ENCODE measurements around the gene BRSK2.

Gene BRSK2

GRCh38 chr11:1463056-1463455 is 73.3 kb downstream of the BRSK2 start:
- H3K4me3 ChIP-seq (replicated peaks; ENCODE audit: low read depth, low read length) = no peak overlapping the region
- no peaks in the 10 kb centered on the region; the same call in 1 of the 2 replicates for H3K36me3 ChIP-seq (ENCODE audit: control insufficient read depth, insufficient read depth, low read length)
- H3K27me3 ChIP-seq (replicated peaks; ENCODE audit: control insufficient read depth, insufficient read depth, low read length) = no peaks in the 10 kb centered on the region
- no peak for TF ChIP-seq CTCF (IDR thresholded peaks at IDR 0.05; ENCODE audit: insufficient read depth, low read length, poor library complexity, severe bottlenecking)
- no peak for DNase-seq (ENCODE audit: extremely low read depth, insufficient read length)

GRCh38 chr11:1466784-1467183 is 77.0 kb downstream of the BRSK2 start:
- no peak overlapping the region for H3K4me3 ChIP-seq (replicated peaks; ENCODE audit: low read depth, low read length)
- no peak for DNase-seq (ENCODE audit: extremely low read depth, insufficient read length)
- TF ChIP-seq CTCF (IDR thresholded peaks at IDR 0.05; ENCODE audit: insufficient read depth, low read length, poor library complexity, severe bottlenecking) = no peak
- no peaks in the 10 kb centered on the region; the same call in none of the 2 replicates for H3K36me3 ChIP-seq (ENCODE audit: control insufficient read depth, insufficient read depth, low read length)
- H3K27me3 ChIP-seq (replicated peaks; ENCODE audit: control insufficient read depth, insufficient read depth, low read length) = no peaks in the 10 kb centered on the region

- no peak for TF ChIP-seq CTCF (IDR thresholded peaks at IDR 0.05; ENCODE audit: insufficient read depth, low read length, poor library complexity, severe bottlenecking)
- Histone ChIP-seq H3K36me3 (ENCODE audit: control insufficient read depth, insufficient read depth, low read length) (no peaks in the 10 kb centered on the region; the same call in none of the 2 replicates), H3K4me3 (replicated peaks; ENCODE audit: low read depth, low read length) (no peak overlapping the region), H3K27me3 (replicated peaks; ENCODE audit: control insufficient read depth, insufficient read depth, low read length) (no peaks in the 10 kb centered on the region)
- DNase-seq (ENCODE audit: extremely low read depth, insufficient read length) = no peak
These were observed 77.5 kb downstream of the BRSK2 start for GRCh38 chr11:1467270-1467669.

- no peak for TF ChIP-seq CTCF (IDR thresholded peaks at IDR 0.05; ENCODE audit: insufficient read depth, low read length, poor library complexity, severe bottlenecking)
- no peak for DNase-seq (ENCODE audit: extremely low read depth, insufficient read length)
- Histone ChIP-seq H3K27me3 (replicated peaks; ENCODE audit: control insufficient read depth, insufficient read depth, low read length) (no peaks in the 10 kb centered on the region), H3K36me3 (ENCODE audit: control insufficient read depth, insufficient read depth, low read length) (no peaks in the 10 kb centered on the region; the same call in none of the 2 replicates), H3K4me3 (replicated peaks; ENCODE audit: low read depth, low read length) (no peak overlapping the region)
These were observed 78.3 kb downstream of the BRSK2 start for GRCh38 chr11:1468002-1468401.

- DNase-seq (ENCODE audit: extremely low read depth, insufficient read length) = no peak
- Histone ChIP-seq H3K27me3 (replicated peaks; ENCODE audit: control insufficient read depth, insufficient read depth, low read length) (no peaks in the 10 kb centered on the region), H3K36me3 (ENCODE audit: control insufficient read depth, insufficient read depth, low read length) (no peaks in the 10 kb centered on the region; the same call in none of the 2 replicates), H3K4me3 (replicated peaks; ENCODE audit: low read depth, low read length) (no peak overlapping the region)
- TF ChIP-seq CTCF (IDR thresholded peaks at IDR 0.05; ENCODE audit: insufficient read depth, low read length, poor library complexity, severe bottlenecking) = no peak
These were observed 78.8 kb downstream of the BRSK2 start for GRCh38 chr11:1468473-1469066.

Measured in GM06990 (cell line).